HG02678 (cell line): Measurements from ENCODE around the gene IDH3G.

Experiments used
- ATAC-seq: cut with Tn5 transposase; IDR thresholded peaks from one replicate; pipeline ENCODE4 v1.9.1; 2021; ENCODE audit warnings: mild to moderate bottlenecking, moderate library complexity; ENCODE audit not compliant: unreplicated experiment

The IDH3G gene

DNA sequence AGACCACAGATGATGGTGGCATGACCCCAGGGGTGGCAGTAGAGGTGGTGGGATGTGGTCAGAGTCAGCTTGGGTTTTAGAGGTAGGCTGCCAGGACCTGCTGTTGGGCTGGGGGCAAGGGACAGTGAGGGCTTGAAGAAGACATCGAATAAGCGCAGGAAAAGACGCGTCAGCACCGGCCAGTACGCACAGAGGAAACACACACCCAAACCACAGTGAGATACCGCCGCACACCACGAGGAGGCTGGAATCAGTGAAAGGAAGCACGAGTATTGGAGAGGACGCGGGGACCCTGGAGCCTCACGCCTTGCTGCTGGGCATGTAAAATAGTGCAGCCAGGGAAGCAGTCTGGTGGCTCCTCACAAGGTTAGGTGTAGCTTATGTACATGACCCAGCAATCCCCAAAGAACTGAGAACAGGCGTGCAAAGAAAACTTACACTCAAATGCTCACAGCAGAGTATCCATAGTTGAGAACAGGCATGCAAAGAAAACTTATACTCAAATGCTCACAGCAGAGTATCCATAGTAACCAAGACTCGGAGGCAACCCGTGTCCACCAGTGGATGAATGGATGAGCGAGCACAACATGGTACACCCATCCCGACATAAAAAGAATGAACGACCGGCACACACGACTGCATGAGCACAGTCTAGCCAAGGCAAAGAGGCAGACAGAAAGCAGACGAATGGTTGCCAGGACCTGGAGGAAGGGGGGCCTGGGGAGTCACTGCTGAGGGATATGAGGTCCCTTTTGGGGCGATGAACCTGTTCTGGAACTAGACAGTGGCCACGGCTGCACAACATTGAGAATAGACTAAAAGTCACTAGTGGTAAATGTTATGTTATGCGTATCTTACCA is 22.9 kb upstream of the IDH3G start:
- no peak for ATAC-seq

DNA sequence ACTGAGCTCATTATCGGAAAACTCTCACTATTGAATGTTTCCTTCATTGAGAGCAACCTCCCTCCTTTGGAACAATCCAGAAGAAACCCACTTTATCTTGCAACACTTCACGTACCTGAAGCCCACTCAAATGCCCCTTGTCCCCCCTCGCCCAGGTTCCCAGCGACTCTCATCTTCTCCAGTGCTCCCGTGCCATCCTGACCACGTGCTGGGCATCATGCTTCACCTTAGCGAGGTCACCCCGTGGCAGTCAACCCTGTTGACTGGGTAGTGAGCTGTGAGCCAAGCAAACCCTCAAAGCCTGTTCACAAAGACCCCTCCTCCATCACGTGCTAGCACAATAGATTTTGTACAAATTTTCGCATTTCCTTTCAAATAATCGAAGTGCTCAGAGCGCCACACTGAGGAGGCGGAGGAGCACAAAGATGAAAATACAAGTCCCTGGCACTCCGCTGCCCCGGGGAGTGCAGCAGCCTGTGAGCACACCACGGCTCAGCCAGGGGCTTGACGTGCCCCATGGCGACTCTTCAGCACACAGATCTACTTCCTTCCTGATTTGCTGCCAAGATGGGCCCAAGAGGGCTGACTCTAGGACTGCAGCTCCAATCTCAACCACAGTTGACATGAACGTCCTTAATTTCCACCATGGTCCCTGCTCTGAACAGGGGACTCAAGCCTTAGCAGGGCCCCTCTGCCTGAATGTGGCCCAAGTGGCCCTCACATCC is 20.6 kb upstream of the IDH3G start:
- no peak for ATAC-seq

DNA sequence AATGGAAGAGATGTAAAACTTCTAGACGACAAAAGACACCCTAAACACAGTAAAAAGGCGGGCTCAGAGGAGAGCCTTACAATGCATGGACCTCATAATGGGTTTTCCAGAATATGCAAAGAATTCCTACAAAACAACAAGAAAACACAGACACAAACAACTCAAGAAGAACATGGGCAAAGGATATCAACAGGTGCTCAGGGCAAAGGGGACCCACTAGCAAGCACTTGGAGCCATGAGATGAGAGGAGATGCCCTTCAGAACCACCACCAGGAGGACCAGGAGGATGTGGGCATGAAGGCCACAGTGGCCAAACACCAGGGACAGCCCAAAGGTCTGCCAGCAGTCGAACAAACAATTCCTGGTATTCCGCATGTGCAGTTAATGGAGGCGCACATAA is 19.0 kb upstream of the IDH3G start:
- no peak for ATAC-seq

DNA sequence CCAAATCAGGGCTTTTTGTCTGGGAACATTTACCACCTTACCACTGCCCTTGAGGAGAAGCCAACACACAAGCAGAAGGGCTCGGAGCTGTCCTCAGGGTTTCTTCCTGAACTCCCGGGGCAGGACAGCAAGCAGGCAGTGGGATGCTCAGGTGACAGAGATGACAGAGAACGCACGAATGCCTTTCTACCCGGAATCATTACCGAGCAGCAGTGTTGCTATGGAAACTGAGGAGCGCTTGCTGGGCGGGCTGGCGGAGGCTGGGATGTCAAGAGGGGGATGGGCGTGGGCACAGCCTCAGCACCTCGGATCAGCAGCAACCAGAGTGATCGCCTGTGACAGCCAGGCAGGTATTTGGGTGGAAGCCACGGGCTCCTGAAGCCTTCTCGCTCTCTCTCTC is 18.0 kb upstream of the IDH3G start:
- ATAC-seq = no peak

DNA sequence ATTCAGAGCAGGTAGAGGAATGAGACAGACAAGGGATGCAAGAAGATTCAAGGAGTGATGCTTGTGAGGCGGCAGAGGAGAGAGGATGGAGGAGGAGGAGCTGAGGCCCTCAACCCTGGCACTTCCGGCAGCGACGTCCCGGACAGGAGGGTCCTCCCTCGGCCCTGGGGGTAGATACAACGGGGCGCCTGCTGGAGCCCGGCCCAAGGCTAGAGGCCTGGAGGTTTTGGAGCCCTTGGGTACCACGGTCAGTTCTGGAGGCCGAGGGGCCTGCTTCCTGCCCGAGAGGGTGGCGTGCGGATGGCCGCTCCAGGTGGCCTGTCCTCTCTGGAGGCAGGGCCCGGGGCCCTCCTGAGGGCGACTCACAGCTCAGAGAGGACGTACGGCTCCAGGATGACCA is 13.8 kb upstream of the IDH3G start:
- ATAC-seq = no peak

DNA sequence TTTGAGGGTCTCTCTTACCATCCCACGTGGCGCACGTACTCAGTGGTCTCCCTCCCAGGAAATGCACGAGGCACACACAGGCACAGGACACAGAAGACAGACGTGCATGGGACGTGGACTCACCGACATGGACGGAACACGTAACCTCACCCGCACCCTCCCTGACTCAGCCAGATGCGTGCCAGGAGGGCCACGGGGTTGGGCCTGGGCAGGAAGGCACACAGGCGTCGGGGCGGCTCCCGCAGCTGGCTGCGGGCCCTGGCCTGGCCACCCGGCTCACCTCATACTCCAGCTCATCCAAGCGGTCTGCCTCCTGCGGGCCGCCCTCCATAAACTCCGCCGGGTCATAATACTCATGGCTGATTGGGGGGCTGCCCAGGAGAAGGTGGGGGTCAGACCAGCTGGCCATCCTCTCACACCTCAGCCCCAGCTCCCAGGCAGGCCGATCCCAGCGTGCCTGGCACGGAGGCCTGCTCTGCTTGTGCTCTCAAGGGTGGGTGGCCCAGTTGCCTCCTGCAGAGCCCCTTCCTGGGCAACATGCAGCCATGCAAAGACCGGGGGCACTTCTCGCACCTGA is 12.9 kb upstream of the IDH3G start:
- no peak for ATAC-seq

DNA sequence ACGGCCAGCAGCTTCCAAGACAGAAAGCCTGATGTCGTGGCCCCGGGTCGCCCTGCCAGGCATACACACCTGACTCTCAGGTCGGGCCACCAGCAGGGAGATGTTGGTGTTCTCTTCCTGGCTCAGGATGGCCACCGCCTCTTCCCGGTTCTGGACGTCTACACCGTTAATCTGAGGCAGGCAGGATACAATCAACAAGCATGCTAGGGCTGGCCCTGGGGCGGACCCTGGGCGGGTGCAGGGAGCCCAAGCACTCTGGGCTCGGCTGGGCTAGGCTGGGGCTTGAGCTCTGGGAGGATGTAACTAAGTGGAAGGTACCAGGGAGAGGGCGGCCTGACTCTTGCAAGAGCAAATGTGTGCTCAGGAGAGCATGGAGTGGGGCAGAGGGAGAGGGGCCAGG is 11.3 kb upstream of the IDH3G start:
- ATAC-seq = no peak

DNA sequence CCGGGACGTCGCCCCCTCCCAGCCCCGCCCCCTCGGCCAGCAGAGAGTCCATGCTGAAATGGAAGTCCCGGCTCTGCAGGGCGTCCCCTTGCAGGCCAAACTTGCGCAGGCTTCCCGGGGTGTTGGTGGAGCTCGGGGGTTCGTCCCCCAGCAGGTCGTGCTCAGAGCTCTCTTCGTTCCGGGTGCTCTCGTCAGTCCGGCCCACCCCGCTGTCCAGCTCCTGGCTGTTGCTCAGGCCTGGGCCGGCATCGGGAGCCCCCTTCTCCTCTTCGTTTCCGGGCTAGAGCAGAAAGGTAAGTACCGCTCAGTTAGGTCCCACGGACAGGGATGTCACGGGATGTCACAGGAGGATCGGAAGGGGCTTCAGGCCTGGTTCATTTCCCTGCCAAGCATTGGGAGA is 10.4 kb upstream of the IDH3G start:
- ATAC-seq = no peak

DNA sequence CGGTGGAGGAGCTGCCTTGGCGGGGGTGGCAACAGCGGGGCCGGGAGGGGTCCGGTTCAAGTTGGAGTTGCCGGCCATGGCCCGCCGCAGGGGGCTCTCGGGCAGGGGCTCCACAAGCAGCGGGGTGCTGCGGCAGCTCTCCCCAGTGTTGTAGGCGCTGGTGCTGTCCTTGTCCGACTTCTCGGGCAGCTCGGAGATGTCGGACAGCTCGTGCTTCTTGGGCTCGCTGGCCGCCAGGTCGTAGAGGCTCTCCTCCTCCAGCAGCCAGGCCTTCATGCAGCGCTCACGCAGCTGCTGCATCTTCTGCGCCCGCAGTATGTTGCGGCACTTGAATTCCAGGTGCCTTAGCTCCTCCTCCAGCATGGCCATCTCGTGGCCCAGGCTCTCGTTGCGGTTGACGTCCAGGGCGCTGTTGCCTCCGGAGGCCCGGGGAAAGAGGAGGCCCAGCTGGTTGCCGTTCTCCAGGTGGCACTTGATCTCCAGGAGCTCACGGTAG is 10.0 kb upstream of the IDH3G start:
- no peak for ATAC-seq

DNA sequence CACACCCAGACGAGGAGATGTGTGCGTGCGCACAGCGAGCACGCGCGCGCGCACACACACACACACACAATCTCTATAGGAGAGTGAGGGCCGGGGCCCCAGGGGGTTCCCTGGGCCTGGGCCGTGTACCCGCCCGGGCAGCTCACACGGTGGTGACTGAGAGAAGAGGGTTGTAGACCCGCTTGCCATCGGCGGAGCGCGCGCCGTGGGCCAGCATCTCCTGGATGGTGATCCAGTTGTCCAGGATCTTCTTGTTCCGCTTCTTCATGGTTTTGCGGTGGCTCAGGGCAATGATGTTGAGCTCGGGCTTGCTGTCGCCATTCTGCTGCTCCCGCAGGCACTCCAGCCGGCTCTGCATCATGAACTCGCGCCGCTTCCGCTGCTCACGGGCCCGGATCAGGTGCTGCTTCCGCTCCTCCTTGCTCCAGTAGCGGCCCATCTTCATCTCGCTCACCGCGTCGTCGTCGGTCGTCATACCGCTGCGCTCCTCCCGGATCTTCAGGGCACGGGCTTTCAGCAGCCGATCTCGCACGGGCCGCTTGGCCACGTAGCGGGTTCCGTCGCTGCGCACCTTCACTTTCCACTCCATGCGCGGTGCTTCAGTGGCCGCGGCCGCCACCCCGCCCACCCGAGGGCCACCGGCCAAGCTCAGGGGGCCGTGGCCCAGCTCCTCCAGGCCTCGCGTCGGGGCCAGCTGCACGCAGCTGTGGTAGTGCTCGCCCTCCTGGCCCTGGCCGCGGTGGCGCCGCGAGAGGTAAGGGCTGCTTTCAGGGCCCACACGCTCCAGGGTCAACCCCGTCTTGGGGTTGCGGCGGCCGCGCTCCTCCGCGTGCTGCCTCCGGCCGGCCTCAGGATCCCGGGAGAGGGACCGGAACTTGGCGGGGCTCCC is 9.3 kb upstream of the IDH3G start:
- no peak for ATAC-seq

DNA sequence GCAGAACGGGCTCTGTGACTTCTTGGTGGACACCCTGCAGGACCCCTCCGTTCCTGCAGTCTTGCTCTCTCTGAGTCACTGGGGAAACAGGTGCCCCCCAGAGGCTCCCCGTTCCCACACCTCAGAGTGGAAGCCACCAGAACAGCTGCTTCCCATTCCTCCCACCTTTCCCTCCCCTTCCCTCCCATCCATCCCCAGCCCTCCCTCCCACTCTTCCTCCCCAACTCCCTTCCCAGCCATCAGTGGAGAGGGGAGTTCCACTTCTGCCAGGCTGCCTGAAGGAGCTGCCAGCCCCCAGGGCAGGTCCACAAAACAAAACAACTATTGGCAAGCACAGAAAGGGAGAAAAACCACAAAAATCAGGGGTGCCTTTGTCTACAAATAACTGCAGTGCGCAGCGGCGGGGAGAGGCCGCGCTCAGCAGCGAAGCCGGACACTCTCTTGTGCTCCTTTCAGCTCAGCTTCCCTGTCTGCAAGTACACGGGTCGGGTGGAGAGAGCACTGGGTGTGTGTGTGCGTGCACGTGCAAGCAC is 8.4 kb upstream of the IDH3G start:
- ATAC-seq = no peak

DNA sequence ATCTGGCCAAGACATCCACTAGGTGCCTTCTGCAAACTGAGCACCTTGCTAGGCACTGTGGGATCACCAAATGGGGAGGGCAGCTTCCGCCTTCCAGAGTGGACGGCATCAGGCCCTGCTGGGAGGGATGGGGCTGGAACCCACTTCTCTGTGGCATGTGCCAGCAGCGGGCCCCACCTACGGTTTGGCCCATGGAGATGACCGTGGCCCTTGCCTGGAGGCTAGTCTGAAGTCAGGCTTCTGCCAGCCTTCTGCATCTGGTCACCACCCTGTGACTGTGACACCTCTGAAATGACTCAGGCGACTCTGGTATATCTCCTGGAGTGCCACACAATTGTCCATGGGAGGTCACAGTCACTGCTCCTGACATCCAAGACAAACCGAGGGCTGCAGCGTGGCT is 7.5 kb upstream of the IDH3G start:
- no peak for ATAC-seq

DNA sequence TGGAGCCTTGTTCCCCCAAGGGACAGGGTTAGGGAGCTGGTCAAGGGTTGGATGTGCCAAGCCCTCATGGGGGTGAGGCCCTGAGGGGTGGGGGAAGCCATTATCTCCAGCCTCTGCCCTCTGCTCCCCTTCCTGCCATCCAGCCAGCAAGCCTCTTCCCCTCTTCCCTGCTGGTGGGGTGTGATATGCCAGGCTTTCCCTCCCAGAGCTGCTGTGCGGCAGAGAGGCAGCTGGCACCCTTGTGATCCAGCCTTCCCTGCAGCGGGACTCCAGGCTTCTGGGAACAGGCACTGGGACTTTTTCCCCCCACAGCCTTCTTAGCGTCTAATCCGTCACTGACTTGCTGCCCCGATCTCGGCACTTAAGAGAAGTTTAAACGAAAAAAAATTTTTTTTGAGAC is 6.6 kb upstream of the IDH3G start:
- no peak for ATAC-seq

DNA sequence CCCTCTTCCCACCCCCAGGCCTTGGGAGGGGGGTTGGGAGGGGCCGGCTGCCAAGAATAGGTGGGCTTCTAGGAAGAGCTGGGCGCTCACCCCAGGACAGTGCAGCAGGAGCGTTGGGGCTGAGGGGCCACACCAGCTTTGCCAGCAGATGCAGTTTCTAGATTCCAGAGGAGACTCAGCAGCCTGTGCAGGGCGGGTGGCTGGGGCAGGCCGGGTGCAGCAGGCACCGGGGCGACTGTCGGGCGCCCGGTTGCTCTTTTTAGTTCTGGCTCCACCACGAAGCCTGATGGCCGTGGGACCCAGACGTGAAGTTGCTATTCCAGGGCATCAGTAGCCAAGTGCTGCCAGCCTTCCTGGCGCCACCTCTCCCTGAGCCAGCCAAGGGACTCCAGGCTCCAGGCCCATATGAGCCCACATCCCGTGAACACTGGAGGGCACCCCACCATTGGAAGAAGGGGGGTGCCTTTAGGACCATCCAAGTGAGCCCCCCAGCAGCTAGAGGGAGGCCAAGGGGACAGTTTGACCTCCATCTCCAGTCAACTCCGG is 6.1 kb upstream of the IDH3G start:
- ATAC-seq = no peak

DNA sequence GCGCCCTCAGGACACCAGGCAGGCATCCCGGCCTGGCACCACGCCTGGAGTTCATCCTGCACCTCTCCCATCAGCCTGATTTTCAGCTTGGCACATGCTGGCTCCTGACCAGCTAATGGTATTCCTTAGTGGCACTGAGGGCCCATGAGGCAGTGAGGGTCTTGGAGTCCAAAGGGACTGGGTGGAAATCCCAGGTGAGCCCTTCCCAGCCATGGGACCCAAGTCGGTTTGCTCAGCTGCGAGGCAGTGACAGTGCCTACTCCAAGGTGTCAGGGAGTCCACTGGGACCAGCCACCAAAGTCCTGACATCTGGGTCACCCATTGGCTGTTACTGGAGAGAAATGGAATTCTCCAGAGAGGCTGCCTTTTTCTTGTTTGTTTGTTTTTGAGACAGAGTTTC is 5.2 kb upstream of the IDH3G start:
- ATAC-seq = no peak

DNA sequence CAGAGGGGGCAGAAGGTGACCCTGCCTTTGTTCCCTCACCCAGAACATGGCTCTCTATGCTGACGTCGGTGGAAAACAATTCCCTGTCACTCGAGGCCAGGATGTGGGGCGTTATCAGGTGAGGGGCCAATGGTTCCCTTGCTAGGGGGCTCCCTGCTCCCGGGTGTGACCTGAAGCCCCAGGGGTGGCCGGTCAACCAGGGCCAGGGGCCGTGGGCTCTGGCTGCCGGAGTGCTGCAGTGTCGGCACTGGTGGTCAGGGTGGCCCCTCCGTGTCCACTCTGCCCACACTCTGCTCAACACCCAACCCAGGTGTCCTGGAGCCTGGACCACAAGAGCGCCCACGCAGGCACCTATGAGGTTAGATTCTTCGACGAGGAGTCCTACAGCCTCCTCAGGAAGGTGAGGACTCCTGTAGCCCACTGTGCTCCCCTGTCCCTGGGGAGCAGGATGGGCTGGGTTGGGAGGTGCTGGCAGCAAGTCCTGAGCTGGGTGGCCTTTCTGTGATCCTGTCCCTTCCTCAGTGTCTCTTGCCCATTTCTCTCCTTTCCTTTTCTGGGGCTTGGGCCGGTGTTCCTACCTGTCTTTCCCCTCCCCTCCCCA is 3.3 kb upstream of the IDH3G start:
- ATAC-seq = no peak

DNA sequence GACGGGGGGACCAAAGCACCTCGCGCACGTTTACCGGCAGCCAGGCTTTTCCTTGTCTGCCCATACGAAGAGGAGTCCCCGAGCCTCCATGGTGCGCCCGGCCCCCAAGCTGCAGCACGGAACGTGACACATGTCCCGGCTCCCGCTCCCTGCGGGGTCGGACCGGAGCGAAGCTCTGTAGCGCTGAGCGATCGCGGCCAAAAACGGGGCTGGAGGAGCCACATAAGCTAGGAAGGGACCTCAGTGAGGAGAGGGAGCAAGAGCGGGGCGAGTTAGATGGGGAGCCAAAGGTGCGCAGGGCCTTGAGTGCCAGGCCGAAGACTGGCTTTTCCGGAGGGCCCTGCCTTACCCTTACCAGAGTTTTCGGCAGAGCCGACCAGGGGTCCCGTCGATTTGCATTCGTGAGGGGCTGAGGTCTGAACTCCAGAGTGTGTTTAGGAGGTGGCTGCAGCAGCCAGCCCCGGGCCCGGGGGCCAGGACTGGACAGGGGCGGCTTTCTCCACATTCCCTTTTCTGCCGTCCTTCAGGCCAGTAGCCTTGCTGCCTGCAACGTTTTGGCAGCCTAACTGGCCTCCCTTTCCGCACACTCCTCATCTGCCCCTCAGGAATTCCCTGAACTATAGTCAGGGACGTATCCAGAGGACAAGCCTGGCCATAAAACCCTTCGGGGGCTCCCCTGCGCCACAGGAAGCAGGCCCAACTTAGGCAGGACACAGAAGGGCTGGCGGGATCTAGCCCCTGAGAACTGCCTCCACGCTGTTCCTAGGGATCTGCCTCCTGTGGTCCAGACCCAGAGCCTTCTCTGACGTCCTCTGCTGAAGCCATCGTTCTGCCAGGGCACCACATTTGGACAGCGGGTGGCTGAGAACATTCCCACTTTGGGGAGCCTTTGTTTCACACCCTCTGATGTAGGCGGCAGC is 982 bp upstream of the IDH3G start:
- ATAC-seq = no peak

DNA sequence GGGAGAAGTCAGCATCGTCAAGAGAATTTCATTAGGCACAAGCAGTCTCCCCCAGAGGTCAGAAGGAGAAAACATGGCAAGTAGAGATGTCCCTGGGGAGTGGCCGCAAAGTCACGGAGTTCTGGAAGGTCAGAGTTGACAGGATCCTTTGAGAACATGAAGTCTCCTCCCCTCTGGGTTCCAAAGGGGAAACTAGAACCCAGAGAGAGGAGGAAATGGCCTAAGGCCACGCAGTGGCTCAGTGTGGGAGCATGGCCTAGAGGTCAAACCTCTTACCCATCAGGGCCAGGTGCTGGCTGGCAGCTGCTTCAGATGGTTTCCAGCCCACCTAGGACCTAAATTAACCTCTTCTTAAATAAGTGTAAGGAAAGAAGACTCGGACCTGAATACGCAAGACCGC is 884 bp downstream of the IDH3G start:
- ATAC-seq = no peak

DNA sequence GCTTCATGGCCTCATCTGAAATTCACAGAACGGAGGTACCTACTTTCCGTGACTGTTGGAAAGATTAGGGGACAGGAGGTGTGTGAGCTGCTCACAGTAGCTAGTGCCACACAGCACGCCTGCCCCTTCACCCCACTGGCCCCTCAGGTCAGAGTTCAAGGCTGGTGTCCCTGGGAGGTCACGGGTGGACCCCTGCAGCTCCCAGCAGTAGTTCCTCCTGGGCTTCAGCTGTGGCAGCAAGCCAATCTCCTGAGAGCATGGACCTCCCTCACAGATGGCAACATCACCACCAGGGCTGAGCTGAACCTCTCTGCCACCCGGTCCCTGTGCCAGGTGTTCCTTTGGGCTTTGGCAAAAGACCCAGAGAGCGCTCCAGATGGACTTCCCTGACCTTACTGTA is 1.8 kb downstream of the IDH3G start:
- ATAC-seq = no peak
